Fibroblast of skin of left biceps (primary cell): ENCODE results near the gene ZNF138.

Experiments used
- DNase-seq, 2 experiments: peaks; one replicate each; pipeline ENCODE4 v3.0.0-alpha.2; 2013; ENCODE audit warnings: low read depth in 2 of 2

Gene ZNF138

DNA sequence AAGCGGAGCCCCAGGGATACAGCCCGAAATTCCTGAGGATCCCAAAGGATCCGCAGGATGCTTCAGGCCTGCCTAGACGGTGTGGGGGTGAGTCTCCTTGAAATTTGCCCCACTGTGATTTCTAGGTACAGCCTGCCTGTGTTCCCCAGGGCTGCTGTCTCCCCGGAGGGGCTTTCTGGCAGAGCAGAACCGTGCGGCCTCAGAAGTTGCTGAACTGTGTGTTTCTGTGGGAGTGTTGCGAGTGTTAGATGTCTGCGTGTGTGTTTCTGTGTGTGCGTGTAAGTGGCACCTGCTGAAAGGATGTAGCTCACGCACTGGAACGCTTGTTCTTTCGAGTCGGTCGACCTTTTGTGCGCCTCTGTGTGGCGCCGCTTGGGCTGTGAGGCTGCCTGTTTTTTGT, 81.0 kb downstream of the ZNF138 start:
- DNase-seq = no peak

DNA sequence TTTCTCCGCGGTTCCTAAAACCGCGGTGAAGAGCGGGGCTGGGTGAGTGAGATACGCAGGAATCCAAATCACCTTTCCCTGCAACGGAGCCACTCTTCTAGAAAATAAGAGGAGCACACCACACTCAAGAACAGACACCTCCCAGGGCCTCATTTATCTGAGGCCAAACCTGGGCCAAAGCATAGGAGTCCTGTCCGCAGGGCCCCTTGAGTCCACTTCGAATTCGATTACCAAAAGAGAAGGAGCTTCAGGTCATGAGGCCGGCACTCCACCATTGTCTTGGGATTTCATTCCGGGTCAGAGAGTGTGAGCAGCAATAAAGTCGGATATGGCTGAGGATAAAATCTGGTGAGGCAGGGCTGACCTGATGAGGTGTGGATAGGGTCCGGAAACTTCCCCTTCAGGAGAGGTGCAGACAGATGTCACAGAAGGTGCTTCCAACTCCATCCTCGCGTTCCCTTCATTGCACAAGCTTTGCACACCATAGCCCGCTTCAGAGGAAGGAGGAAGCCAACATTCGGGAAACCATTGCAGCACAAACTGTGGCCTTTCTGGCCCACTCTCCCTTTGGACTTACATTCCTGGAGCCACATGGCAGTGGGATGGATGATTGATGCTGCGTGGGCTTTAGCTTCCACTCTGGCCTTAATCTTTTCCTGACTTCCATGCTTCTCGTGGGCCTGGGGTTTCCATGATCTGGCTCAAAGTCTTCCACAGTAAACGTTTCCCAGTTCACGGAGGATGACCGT, 81.6 kb downstream of the ZNF138 start:
- DNase-seq = no peak

DNA sequence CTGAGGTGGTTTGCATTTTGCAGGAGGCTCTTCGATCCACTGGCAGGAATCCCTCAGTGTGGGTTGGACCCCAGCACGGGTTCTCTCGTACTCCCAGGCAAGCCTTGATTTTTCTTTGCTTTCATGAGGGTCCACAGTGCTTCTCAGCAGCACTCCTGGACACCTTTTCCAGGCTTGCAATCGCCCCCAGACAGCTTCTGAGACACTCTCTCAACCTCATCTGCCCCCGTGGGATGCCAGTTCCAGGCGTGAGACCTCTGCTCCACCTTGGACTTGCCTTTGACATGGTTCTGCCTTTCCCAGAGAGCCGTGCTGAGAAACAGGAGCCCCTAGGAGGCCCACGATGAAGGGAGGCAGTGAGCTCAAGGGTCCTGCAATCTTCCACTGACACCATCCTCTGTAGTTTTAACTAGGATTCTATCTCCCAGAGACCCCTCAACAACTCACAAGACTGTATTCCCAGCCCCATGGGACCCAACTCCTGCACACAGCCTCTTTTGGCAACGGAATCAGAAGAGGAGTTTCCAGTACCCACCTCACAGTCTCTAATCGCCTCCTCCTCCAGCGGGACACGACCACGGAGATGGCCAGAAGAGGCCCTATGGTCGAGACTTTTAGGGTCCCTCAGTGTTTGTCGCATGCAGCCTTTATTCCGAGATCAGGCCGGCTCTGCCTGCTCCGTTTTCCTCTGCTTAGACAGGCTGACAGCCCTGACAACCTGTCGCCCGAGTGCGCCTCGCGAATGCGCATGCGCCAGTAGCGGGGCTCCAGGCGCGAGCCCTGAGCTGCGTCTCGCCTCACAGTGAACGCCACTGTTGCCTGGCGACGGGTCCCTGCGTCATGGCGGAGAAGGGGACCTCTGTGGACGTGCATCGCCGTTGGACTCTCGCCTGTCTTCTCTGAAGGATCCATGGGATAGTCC, 82.8 kb downstream of the ZNF138 start:
- DNase-seq = no peak

DNA sequence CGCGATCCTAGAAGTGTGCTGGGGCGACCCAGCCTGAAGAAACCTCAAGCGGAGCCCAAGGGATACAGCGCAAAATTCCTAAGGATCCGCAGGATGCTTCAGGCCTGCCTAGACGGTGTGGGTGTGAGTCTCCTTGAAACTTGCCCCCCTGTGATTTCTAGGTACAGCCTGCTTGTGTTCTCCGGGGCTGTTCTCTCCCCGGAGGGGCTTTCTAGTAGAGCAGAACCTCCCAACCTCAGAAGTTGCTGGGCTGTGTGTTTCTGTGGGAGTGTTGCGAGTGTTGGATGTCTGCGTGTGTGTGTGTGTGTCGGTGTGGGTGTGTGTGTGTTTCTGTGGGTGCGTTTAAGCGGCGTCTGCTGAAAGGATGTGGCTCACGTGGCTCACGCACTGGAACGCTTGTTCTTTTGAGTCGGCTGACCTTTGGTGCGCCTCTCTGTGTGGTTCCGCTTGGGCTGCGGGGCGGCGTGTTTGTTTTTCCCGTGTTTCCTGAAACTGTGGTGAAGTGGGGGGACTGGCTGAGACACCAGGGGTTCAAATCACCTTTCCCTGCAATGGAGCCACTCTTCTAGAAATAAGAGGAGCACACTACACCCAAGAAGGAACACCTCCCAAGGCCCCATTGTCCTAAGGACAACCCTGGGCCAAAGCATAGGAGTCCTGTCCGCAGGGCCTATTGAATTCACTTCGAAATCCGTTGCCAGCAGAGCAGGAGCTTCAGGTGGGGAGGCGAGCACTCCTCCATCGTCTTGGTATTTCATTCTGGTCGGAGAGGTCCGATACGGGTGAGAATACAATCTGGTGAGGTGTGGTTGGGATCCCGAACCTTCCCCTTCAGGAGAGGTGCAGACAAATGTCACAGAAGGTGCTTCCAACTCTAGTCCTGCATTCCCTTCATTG, 83.7 kb downstream of the ZNF138 start:
- DNase-seq = no peak

DNA sequence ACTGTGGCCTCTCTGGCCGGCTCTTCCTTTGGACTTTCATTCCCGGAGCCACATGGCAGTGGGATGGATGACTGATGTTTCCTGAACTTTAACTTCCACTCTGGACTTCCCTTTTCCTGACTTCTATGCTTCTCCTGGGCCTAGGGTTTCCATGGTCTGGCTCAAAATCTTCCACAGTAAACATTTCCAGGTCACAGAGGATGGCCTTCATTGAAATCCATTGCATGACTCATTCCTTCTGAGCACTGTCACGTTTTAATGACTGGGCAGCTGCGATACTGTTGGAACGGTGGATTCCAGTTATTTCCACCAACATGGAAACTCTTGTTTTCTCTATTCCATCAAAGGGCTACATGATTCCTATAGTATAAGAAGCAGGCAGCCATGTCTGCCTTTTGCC, 84.5 kb downstream of the ZNF138 start:
- DNase-seq = no peak

DNA sequence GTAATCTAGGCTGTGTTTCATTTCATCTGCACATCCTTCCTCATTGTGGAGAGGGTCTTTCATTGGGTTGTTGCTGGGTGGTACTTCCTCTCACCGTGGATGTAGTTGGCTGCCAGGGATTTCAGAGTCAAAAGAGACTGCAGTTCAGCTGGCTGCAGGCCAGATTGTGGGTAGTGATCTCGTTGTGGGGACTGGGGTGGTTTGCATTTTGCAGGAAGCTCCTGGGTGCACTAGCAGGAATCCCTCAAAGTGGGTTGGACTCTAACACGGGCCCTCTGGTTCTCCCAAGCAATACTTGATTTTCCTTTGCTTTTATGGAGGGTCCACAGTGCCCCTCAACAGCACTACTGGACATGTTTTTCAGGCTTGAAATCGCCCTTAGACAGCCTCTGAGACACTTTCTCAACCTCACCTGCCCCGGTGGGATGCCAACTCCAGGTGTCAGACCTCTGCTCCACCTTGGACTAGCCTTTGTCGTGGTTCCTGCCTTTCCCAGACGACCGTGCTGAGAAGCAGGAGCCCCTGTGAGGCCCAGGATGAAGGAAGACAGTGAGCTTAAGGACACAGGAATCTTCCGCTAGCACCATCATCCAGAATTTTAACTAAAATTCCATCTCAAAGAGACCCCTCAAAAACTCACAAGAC, 85.0 kb downstream of the ZNF138 start:
- no peak for DNase-seq

DNA sequence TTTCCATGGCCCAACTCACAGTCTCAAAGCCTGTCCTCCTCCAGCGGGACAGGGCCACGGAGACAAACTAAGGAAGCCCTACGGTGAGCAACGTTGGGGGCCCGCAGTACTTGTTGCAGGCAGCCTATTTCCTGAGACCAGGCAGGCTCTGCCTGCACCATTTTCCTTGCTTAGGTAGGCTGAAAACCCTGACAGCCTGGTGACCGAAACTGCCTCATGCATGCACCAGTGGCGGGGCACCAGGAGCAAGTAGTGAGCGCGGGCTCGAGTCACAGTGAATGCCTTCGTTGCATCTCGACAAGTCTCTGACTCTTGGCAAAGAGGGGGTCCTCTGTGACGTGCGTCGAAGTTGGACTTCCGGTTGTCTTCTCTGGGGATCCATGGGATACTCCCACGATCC, 85.6 kb downstream of the ZNF138 start:
- no peak for DNase-seq

DNA sequence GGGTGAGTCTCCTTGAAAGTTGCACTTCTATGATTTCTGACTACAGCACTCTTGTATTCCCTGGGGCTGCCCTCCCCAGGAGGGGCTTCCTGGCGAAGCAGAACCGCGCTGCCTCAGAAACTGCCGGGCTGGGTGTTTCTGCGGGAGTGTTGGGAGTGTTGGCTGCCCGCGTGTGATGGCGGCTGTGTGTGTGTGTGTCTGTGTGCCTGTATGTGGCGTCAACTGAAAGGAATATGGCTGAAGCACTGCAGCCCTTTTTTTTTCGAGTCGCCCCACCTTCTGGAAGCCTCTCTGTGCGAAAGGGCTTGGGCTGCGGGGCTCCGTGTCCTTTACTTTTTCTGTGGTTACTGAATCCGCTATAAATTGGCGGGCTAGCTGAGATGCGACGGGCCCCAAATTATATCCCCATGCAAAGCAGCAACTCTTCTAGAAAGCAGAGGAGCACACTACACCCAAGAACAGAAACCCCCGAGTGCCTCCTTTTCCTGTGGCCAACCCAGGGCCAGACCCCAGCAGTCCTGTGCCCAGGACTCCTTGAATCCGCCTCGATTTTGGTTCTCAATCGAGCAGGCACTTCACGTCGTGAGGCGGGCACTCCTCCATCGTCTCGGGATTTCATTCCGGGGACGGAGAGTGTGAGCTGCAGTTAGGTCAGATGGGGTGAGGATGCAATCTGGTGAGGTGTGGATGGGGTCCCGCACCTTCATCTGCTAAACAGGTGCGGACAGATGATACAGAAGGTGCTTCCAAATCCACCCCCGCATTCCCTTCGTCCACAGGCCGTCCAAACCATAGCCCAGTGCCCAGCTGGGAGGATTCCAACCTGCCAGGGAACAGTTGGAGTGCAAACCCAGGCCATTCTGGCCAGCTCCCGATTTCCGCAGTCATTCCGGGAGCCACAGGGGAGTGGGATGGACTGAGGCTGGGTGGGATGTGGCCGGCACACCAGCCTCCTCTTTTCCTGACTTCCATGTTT, 86.4 kb downstream of the ZNF138 start:
- no peak for DNase-seq

DNA sequence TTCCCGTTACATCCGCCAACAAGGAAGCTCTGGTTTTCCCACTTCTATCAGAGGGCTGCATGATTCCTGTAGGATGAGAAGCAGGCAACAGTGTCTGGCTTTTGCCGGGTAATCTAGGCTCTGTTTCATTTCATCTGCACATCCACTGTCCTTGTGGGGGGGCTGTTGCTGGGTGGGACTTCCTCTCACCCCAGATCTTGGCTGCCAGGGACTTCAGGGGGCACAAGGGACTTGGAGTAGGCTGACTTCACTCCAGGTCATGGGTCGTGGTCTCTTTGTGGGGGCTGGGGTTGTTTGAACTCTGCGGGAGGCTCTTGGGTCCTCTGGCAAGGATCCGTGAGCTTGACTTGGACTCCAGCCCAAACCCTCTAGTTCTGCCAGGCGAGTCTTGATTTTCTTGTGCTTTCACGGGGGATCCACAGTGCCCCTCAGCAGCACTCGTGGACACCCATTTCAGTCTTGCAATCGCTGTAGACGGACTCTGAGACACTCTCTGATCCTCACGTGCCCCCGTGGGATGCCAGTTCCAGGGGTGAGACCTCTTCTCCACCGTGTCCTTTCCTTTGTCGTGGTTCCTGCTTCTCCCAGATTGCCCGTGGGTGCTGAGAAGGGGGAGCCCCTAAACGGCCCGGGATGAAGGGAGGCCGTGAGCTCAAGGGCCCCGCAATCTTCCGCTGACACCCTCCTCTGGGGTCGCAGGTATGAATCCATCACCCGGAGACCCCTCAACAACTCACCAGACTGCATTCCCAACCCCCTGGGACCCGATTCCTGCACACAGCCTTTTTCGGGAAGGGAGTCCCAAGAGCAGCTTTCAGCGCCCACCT, 87.4 kb downstream of the ZNF138 start:
- no peak for DNase-seq

DNA sequence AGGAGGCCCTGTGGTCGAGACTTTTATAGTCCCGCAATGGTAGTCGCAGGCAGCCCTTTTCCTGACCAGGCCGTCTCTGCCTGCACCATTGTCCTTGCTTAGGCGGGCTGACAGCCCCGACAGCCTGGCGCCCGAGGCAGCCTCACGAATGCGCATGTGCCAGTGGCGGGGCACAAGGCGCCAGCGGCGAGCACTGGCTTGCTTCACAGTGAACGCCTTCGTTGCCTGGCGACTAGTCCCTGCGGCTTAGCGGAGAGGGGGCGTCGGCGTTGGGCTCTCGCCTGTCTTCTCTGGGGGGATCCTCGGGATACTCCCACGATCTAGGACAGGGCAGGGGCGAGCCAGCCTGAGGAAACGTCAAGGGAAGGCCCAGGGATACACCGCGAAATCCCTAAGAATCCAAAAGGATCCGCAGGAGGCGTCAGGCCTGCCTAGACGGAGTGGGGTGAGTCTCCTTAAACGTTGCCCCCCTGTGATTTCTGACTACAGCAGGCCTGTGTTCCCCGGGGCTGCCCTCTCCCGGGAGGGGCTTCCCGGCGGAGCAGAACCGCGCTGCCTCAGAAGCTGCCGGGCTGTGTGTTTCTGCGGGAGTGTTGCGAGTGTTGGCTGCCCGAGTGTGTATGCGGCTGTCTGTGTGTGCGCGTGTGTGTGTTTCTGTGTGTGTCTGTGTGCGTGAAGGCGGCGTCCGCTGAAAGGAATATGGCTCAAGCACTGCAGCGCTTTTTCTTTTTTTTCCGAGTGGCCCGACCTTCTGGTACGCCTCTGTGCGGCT, 88.3 kb downstream of the ZNF138 start:
- no peak for DNase-seq
